Fibroblast of pulmonary artery (primary cell): ENCODE data around the gene TSPAN7.

Experiments
- DNase-seq: peaks from one replicate; pipeline ENCODE4 v3.0.0-alpha.2; 2010; ENCODE audit warnings: low read depth
- H3K4me3 ChIP-seq: replicated peaks from 2 replicates; pipeline ENCODE4 v1.5.1; 2011; ENCODE audit warnings: low read depth, mild to moderate bottlenecking, control low read depth, low read length, moderate library complexity
- CTCF ChIP-seq: IDR thresholded peaks from 2 replicates; pipeline ENCODE4 v1.5.1; 2011; ENCODE audit warnings: mild to moderate bottlenecking, control low read depth, low read length, inconsistent platforms; ENCODE audit errors: missing control alignments

The TSPAN7 gene

DNA sequence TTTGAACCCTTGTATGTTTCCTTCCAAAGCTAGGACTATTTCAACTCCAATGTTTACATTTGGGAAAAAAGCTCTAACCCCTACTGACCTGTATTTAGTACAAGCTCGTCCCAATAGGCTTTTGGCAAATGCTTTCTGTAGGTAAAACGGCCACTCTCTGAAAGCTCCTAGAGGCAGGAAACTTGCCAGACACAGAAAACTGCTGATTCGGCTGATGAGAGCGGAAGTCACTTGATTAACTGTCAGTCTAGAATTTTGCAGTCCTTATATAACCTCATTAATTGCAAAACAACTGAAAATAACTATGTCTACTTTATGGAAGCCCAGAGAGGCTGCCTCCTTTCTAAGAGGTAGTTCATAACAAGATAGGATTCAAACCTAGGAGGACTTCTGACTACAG, 108.1 kb downstream of the TSPAN7 start:
- H3K4me3 ChIP-seq: no peak overlapping the region
- no peak for TF ChIP-seq CTCF
- DNase-seq: no peak

- no peak overlapping the region for H3K4me3 ChIP-seq
- no peak for DNase-seq
- no peak for TF ChIP-seq CTCF
Observed at GRCh38 chrX:38672646-38673045, 111.3 kb downstream of the TSPAN7 start.

GRCh38 chrX:38675856-38676255, 114.5 kb downstream of the TSPAN7 start:
- no peak for DNase-seq
- no peak for TF ChIP-seq CTCF
- no peak overlapping the region for H3K4me3 ChIP-seq

DNA sequence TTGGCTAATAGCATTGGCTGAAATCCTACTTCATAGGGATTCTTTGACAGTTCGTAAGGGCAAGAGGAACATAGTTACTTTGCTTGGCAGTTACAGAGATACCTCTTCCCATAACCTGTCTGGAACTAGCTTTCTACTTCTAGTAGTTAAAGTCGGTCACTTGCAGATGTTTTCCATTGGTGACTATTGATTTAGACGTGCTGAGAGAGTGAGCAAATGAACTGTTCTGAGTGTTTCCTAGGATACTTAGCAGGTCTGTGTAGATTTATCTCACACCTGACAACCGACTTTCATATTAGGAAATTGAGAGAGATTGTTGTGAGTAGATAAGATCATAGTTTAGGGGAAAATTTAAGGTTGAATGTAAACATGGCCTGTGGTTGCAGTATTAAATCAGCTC, 116.8 kb downstream of the TSPAN7 start:
- no peak for TF ChIP-seq CTCF
- no peak overlapping the region for H3K4me3 ChIP-seq
- DNase-seq: no peak

- TF ChIP-seq CTCF: no peak
- no peak overlapping the region for H3K4me3 ChIP-seq
- DNase-seq: no peak
Observed at GRCh38 chrX:38678821-38679220, 117.5 kb downstream of the TSPAN7 start.

GRCh38 chrX:38679695-38680094, 118.4 kb downstream of the TSPAN7 start:
- no peak for TF ChIP-seq CTCF
- DNase-seq: no peak
- no peak overlapping the region for H3K4me3 ChIP-seq

GRCh38 chrX:38682095-38682494, 120.8 kb downstream of the TSPAN7 start:
- TF ChIP-seq CTCF: no peak
- no peak overlapping the region for H3K4me3 ChIP-seq
- DNase-seq: no peak
